K562 (cell line): ENCODE data around the gene SIRT7. TPM values are rescaled to one million over a fixed set of nuclear protein-coding genes. Genes with fewer than 3 reads are reported as not detected.

ENCODE experiments used
- ATF2 ChIP-seq: sonication (generic); formaldehyde crosslinking; IDR thresholded peaks from 2 replicates; pipeline ENCODE4 v1.8.1; 2022; ENCODE audit warnings: missing genetic modification reagents
- BACH1 ChIP-seq: fragments of 200-800 bp; sonication (Bioruptor generic); IDR thresholded peaks from 2 replicates; pipeline ENCODE4 v1.6.1; 2016; ENCODE audit warnings: missing genetic modification characterization, missing compliant biosample characterization
- BHLHE40 ChIP-seq: IDR thresholded peaks from 2 replicates; pipeline ENCODE4 v1.6.1; 2011; ENCODE audit warnings: low read length, improper control_type of control experiment
- C11orf30 ChIP-seq: fragments of 450-650 bp; IDR thresholded peaks from 2 replicates; pipeline ENCODE4 v1.6.1; 2016; ENCODE audit warnings: low read depth, mild to moderate bottlenecking
- E2F3 ChIP-seq: fragments of 250-450 bp; sonication (Bioruptor Pico); IDR thresholded peaks from 2 replicates; pipeline ENCODE4 v1.4.0; 2020; ENCODE audit warnings: mild to moderate bottlenecking
- EWSR1 ChIP-seq: fragments of 450-650 bp; IDR thresholded peaks from 2 replicates; pipeline ENCODE4 v1.6.1; 2018; ENCODE audit warnings: borderline replicate concordance, mild to moderate bottlenecking, low read depth, moderate library complexity; ENCODE audit not compliant: partially characterized antibody
- FOS ChIP-seq: IDR thresholded peaks from 3 replicates; pipeline ENCODE4 v1.6.1; 2011; ENCODE audit not compliant: insufficient read length; ENCODE audit errors: extremely low read depth
- FOXP1 ChIP-seq: sonication (generic); formaldehyde crosslinking; IDR thresholded peaks from 2 replicates; pipeline ENCODE4 v1.8.0; 2022; ENCODE audit warnings: mild to moderate bottlenecking, missing genetic modification reagents
- ILF3 ChIP-seq: fragments of 450-650 bp; IDR thresholded peaks from 2 replicates; pipeline ENCODE4 v1.6.1; 2018; ENCODE audit warnings: antibody characterized with exemption, mild to moderate bottlenecking, moderate library complexity, borderline replicate concordance
- KDM4B ChIP-seq, 2 experiments: fragments of 450-650 bp in 1 of 2; sonication (generic) in 1 of 2; IDR thresholded peaks; 2 replicates each; pipeline ENCODE4 v1.6.1; 2016 to 2017; ENCODE audit warnings: borderline replicate concordance in 2 of 2, antibody characterized with exemption in 1 of 2, low read depth in 1 of 2, mild to moderate bottlenecking in 1 of 2
- MTA2 ChIP-seq: fragments of 450-650 bp; IDR thresholded peaks from 2 replicates; pipeline ENCODE4 v1.6.1; 2016; ENCODE audit warnings: low read depth
- NCOA2 ChIP-seq, 2 experiments: fragments of 450-650 bp; IDR thresholded peaks; 2 replicates each; pipeline ENCODE4 v1.6.1; 2018; ENCODE audit warnings: mild to moderate bottlenecking in 2 of 2, moderate library complexity in 1 of 2; ENCODE audit not compliant: partially characterized antibody in 2 of 2
- PATZ1 ChIP-seq: fragments of 250-450 bp; sonication (Bioruptor Pico); IDR thresholded peaks from 2 replicates; pipeline ENCODE4 v1.5.0; 2020; ENCODE audit warnings: mild to moderate bottlenecking, borderline replicate concordance
- SP2 ChIP-seq: IDR thresholded peaks from 2 replicates; pipeline ENCODE4 v1.6.1; 2011; ENCODE audit warnings: mild to moderate bottlenecking, low read depth, low read length, moderate library complexity; ENCODE audit not compliant: poor library complexity, severe bottlenecking; ENCODE audit errors: extremely low read depth
- TAF1 ChIP-seq: IDR thresholded peaks from 2 replicates; pipeline ENCODE4 v1.6.1; 2011; ENCODE audit warnings: mild to moderate bottlenecking, low read length, moderate library complexity; ENCODE audit not compliant: insufficient read depth, control insufficient read depth, severe bottlenecking; ENCODE audit errors: extremely low read depth
- TAF15 ChIP-seq: fragments of 200-400 bp; formaldehyde crosslinking; IDR thresholded peaks from 2 replicates; pipeline ENCODE4 v1.6.1; 2017; ENCODE audit warnings: mild to moderate bottlenecking, low read depth, low read length, moderate library complexity
- U2AF1 ChIP-seq: fragments of 200-400 bp; formaldehyde crosslinking; optimal IDR thresholded peaks from 2 replicates; pipeline ENCODE3; 2017; ENCODE audit warnings: mild to moderate bottlenecking, low read depth, low read length, moderate library complexity
- ZFX ChIP-seq: sonication (generic); formaldehyde crosslinking; IDR thresholded peaks from 2 replicates; pipeline ENCODE4 v1.8.0; 2022; ENCODE audit warnings: mild to moderate bottlenecking, missing genetic modification reagents, moderate library complexity
- ZNF586 ChIP-seq: fragments of 450-650 bp; formaldehyde crosslinking; conservative IDR thresholded peaks from 2 replicates; pipeline ENCODE4 v1.4.0; 2020; ENCODE audit warnings: mild to moderate bottlenecking, moderate library complexity
- ZSCAN32 ChIP-seq: fragments of 450-650 bp; formaldehyde crosslinking; IDR thresholded peaks from 2 replicates; pipeline ENCODE4 v1.4.0; 2020; ENCODE audit warnings: mild to moderate bottlenecking, moderate library complexity
- polyA plus RNA-seq, 8 experiments: library from polyadenylated mRNA; depleted of rRNA in 4 of 8; stranded (reverse) in 5 of 8; unstranded in 3 of 8; fragments of >200 nt; fragmentation: Nextera tagmentation in 2 of 8; fragmentation: Illumina TruSeq in 1 of 8; extraction: Ambion mirVana in 2 of 8; extraction: Trizol in 1 of 8; gene quantifications; 2 replicates each; pipeline versions ENCODE4 v1.2.1 to v1.2.3, GENCODE V29; 2011 to 2014; ENCODE audit warnings: inconsistent platforms in 1 of 8, missing spikeins in 1 of 8
- total RNA-seq, 7 experiments: library from RNA; depleted of rRNA in 6 of 7; stranded (reverse); fragments of >200 nt in 6 of 7; fragmentation: Illumina TruSeq in 2 of 7; extraction: Trizol in 2 of 7; gene quantifications; 2 replicates each; pipeline versions ENCODE4 v1.2.1 to v1.2.3, GENCODE V29; 2011 to 2021; ENCODE audit warnings: low replicate concordance in 1 of 7
- TF ChIP-seq, protein P1 (sequence below): fragments of 200-400 bp; formaldehyde crosslinking; IDR thresholded peaks from 2 replicates; pipeline ENCODE4 v1.6.1; 2017; ENCODE audit warnings: mild to moderate bottlenecking, low read depth, low read length, moderate library complexity

The SIRT7 gene
- total and polyA plus RNA-seq, 9 of the 15 experiments (the other 6 are each of a cell fraction or from before 2014, with no cell fraction given): 1.6 to 54.8 (median 20.3) TPM

DNA sequence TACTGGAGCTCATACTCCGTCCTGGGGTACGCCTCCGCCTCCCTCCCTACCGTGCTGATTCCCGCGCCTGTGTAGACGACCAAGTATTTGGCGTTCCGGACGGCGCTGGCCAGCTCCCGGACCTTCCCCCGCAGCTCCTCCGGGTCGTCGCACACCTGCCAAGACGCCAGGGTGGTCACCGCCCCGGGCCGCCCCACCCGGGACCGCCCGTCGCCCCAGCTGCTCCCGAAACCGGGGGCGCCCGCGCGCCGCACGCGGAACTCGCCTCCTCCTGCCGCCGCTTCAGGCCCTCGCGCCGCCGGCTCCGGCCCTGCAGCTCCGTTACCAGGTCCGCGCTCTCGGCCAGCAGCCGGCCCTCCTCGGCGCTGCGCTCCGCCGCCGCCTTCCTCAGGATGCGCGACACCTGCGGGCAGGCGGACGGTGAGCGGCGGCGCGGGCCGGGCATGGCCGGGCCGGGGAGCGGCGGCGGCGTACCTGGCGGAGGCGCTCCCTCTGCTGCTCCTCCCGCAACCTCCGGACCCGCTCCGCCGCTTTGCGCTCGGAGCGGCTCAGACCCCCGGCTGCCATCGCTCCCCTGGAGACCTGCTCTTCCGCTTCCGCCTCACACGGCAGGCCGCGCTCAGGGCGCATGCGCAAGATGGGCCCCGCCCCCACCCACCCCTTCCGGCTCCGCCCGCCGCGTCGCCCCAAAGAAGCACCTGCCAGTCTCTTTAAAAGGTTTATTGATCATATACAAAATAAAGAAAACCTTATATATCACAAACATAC lies at the start of gene SIRT7 (continued):
- TF ChIP-seq, protein P1, sequence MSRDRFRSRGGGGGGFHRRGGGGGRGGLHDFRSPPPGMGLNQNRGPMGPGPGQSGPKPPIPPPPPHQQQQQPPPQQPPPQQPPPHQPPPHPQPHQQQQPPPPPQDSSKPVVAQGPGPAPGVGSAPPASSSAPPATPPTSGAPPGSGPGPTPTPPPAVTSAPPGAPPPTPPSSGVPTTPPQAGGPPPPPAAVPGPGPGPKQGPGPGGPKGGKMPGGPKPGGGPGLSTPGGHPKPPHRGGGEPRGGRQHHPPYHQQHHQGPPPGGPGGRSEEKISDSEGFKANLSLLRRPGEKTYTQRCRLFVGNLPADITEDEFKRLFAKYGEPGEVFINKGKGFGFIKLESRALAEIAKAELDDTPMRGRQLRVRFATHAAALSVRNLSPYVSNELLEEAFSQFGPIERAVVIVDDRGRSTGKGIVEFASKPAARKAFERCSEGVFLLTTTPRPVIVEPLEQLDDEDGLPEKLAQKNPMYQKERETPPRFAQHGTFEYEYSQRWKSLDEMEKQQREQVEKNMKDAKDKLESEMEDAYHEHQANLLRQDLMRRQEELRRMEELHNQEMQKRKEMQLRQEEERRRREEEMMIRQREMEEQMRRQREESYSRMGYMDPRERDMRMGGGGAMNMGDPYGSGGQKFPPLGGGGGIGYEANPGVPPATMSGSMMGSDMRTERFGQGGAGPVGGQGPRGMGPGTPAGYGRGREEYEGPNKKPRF: no peak
- TF ChIP-seq ATF2 (CRISPR knock-in tag): no peak
- TF ChIP-seq ZSCAN32: no peak
- peak; percentile 69 for TF ChIP-seq TAF1
- no peak for TF ChIP-seq EWSR1
- TF ChIP-seq FOS: no peak
- no peak for TF ChIP-seq PATZ1 (CRISPR knock-in tag)
- no peak; the same call in 1 of the 2 replicates for TF ChIP-seq BHLHE40
- no peak; the same call in 1 of the 2 replicates for TF ChIP-seq ZFX (CRISPR knock-in tag)
- TF ChIP-seq KDM4B (IDR thresholded peaks at IDR 0.05; ENCODE audit: borderline replicate concordance in 2 of 2, low read depth in 1 of 2): no peak
- no peak for TF ChIP-seq TAF15
- TF ChIP-seq NCOA2 (IDR thresholded peaks at IDR 0.05; ENCODE audit: partially characterized antibody in 2 of 2): no peak
- TF ChIP-seq SP2: no peak
- no peak for TF ChIP-seq ZNF586 (CRISPR knock-in tag)
- TF ChIP-seq BACH1 (tag): no peak
- no peak for TF ChIP-seq U2AF1
- no peak; the same call in 1 of the 2 replicates for TF ChIP-seq C11orf30
- no peak for TF ChIP-seq MTA2
- no peak for TF ChIP-seq E2F3 (CRISPR knock-in tag)
- no peak for TF ChIP-seq ILF3
- 0 out of 2 replicates have a peak, but pooled peaks have one; percentile 28 for TF ChIP-seq FOXP1 (CRISPR knock-in tag)
